A673 (cell line): ENCODE measurements around the gene MRPL43.

Source experiments
- EZH2 ChIP-seq: fragments of 200-600 bp; sonication (generic); IDR thresholded peaks from 2 replicates; pipeline ENCODE4 v1.6.1; 2017; ENCODE audit warnings: borderline replicate concordance, low read depth, mild to moderate bottlenecking, mixed read lengths, antibody characterized with exemption, low read length; ENCODE audit not compliant: poor library complexity, severe bottlenecking
- TF ChIP-seq, protein P1 (sequence below): fragments of 300-800, 200-600 bp; sonication (generic); conservative IDR thresholded peaks from 2 replicates; pipeline ENCODE4 v1.5.1; 2017; ENCODE audit warnings: low read depth, mild to moderate bottlenecking, antibody characterized with exemption, low read length, moderate library complexity, mixed read lengths

- TF ChIP-seq, protein P1, sequence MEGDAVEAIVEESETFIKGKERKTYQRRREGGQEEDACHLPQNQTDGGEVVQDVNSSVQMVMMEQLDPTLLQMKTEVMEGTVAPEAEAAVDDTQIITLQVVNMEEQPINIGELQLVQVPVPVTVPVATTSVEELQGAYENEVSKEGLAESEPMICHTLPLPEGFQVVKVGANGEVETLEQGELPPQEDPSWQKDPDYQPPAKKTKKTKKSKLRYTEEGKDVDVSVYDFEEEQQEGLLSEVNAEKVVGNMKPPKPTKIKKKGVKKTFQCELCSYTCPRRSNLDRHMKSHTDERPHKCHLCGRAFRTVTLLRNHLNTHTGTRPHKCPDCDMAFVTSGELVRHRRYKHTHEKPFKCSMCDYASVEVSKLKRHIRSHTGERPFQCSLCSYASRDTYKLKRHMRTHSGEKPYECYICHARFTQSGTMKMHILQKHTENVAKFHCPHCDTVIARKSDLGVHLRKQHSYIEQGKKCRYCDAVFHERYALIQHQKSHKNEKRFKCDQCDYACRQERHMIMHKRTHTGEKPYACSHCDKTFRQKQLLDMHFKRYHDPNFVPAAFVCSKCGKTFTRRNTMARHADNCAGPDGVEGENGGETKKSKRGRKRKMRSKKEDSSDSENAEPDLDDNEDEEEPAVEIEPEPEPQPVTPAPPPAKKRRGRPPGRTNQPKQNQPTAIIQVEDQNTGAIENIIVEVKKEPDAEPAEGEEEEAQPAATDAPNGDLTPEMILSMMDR, result no peak
- no peak for TF ChIP-seq EZH2
Measured at GRCh38 chr10:100968062-100968736, 19.1 kb downstream of the MRPL43 start.
